Stimulated activated CD8-positive, alpha-beta memory T cell treated with anti-CD3 and anti-CD28 coated beads, Interleukin-12 subunit alpha, Interleukin-12 subunit beta, amount 100 ng/mL, for 4 hours (primary cell): ENCODE measurements around the gene AMD1.
"Not testable (repeated sequence)": the region's sequence is repeated elsewhere in the genome, so short reads cannot be mapped to it uniquely, and the experiment has no call there.

Source experiments
- DNase-seq: peaks from one replicate; pipeline ENCODE4 v3.0.0-alpha.2; 2020; ENCODE audit warnings: low read depth

Gene AMD1

DNA sequence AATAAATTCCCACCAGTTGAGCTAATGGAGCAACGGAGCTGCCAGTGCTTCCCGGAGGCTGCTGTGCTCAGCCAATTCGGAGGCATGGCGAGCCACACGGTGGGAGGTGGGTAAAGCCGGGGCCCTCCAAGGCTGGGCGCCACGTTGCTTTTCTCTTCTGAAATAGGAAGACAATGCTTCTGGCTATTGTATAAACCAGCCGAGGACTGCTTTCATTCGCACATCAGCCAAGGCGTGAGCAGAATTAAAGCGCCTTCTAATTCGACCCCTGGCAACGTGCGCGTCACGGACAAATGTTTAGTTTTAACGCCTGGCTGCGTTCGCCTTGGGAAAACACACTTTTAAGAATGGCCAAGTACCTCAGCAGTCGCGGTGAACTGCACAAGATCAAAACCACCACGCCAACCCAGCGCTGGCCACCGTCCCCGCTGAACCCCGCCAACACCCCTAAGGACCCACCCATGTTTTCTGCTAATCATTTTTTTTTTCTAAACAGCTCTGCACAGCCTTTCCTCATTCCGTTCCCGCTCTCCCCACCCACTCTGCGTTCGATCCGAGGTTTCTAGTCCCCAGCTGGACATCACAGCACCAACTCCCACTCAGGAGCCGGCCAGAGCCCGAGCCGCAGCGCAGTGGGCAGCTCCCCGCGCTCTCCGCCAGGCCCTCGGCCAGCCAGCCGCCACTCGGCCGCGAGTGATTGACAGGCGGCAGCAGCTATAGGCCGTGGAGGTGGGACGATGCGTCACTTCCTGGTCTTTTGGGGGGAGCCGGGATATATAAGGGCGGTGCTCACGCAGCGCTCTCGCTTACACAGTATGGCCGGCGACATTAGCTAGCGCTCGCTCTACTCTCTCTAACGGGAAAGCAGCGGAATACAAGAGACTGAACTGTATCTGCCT lies at the start of gene AMD1:
AMD1 (plus strand) TSS at position 805 of the 899 bp plus-strand sequence. CDS start 321 bp downstream, outside the sequence.
- peak; percentile 88 for DNase-seq

DNA sequence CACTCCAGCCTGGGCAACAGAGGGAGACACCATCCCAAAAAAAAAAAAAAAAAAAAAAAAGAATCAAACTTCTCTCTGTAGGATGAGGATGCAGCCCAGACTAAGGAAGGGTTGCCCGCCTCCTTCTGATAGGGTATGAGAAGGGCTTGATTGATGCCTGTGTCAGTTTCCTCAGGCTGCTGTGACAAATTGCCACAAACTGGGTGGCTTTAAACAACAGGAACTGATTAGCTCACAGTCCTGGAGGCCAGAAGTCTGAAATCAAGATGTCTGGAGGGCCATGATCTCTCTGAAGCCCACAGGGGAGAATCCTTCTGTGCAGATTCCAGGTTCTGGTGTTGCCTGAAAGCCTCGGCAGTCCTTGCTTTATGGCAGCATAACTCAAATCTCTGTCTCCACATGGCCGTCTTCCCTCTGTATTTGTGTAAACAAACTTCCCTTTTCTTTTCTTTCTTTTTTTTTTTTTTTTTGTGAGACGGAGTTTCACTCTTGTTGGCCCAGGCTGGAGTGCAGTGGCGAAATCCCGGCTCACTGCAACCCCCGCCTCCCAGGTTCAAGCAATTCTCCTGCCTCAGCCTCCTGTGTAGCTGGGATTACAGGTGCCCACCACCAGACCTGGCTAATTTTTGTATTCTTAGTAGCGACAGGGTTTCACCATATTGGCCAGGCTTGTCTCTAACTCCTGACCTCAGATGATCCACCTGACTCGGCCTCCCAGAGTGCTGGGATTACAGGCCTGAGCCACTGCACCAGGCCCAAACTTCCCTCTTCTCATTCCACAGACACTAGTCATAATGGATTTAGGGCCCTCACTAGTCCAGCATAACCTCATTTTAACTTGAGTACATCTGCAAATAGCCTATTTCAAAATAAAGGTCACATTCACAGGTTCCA lies 48.1 kb upstream of the AMD1 start:
- no peak for DNase-seq

DNA sequence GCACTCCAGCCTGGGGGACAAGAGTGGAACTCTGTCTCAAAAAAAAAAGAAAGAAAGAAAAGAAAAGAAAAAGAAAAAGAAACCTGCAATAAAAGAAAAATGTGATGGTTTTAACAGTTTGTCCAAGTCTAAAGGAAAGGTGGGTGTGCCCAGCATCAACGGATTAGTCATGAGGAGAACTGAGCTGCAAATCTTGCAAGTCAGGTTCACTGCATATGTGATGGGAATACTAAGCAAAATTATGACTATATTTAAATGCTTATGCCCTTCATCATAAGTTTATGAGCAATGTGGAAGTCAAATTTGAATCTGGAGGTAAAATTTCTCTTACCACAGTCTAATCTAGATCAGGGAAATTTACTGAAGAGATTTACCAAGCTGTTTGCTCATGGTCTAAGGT lies 46.2 kb upstream of the AMD1 start:
- no peak for DNase-seq

DNA sequence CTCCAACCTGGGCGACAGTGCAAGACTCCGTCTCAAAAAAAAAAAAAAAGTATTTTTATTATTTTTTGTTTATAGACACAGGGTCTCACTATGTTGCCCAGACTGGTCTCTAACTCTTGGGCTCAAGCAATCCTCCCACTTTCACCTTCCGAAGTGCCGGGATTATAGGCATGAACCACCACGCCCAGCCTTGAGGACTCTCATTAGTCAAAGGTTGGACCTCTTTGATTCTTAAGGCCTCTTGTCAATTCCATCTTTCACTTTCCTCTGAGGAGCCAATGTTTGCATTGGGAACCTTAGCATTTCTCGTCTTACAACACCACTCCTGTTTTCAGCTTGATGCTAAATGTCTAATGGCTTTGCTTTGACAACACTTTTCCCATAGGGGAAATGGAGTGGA lies 43.2 kb upstream of the AMD1 start:
- DNase-seq: no peak

DNA sequence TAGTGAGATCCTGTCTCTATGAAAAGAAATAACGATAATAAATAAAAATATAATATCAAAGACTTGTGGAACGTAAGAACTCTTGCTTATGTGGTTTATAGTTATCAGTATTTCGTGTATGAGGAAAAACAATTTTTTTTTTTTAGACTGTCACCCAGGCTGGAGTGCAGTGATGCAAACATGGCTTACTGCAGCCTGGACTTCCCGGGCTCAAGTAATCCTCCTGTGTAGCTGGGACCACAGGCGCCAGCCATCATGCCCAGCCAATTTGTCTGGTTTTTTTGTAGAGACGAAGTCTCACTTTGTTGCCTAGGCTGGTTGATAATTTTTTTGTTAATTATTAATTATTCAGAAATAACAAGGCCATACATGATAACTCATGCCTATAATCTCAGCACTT lies 40.8 kb upstream of the AMD1 start:
- DNase-seq: no peak

DNA sequence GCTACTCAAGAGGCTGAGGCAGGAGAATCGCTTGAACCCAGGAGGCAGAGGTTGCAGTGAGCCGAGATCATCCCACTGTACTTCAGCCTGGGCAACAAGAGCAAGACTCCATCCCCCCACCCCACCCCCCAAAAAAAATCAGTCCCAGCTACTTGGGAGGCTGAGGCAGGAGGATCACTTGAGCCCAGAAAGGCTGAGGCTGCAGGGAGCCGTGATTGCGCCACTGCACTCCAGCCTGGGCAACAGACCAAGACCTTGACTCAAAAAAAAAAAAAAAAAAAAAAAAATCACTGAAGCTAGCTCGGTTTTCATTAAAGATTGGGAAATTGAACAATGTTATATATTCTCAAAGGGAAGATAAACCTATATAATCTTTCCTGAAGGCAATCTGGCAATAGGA lies 38.8 kb upstream of the AMD1 start:
- not testable (repeated sequence) for DNase-seq

DNA sequence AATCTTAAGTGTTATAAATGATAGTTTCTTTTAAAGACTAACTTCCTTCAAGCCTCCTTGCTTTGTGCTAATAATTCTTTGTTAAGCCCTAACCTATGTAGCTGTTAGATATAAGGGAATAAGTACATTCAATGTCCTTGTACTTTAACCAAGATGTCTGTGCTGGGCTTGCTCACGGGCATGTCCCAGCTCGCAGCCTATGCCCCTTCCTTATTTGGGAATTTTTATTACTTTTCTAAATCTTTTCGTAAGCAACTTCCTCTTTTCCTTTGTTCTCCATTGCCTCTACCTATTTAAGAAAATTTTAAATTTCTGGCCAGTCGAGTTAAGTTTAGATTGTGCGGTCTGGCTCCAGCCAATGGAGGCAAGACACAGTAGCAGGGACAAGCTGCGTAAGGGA lies 33.3 kb upstream of the AMD1 start:
- no peak for DNase-seq

DNA sequence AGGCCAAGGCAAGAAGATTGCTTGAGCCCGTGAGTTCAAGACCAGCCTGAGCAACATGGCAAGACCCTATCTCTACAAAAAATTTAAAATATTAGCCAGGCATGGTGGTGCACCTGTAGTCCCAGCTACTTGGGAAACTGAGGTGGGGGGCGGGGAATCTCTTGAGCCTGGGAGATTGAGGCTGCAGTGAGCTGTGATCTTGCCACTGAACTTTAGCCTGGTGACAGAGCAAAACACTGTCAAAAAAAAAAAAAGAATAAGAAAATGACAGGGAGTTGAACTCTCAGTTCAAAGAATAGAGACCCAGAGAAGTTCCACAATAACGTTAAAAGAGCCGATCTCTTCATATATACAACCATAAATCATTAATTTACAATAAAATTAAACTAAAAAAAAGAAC lies 24.8 kb upstream of the AMD1 start:
- no peak for DNase-seq

DNA sequence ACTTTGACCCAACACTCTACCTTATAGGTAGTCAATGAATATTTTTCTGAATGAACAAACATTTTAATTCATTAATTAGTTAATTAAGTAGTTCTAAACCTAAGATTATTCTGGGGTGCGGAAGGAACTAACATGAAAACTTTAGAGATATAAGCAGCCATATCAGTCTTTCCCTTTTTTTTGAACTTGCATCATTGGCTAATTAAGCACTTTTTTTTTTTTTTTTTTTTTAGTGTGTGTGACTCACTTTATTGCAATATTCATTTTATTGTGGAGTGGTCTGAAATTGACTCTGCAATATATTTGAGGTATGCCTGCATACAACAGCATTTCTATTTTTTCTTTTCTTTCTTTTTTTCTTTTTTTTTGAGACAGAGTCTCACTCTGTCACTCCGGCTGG lies 21.8 kb upstream of the AMD1 start:
- no peak for DNase-seq

DNA sequence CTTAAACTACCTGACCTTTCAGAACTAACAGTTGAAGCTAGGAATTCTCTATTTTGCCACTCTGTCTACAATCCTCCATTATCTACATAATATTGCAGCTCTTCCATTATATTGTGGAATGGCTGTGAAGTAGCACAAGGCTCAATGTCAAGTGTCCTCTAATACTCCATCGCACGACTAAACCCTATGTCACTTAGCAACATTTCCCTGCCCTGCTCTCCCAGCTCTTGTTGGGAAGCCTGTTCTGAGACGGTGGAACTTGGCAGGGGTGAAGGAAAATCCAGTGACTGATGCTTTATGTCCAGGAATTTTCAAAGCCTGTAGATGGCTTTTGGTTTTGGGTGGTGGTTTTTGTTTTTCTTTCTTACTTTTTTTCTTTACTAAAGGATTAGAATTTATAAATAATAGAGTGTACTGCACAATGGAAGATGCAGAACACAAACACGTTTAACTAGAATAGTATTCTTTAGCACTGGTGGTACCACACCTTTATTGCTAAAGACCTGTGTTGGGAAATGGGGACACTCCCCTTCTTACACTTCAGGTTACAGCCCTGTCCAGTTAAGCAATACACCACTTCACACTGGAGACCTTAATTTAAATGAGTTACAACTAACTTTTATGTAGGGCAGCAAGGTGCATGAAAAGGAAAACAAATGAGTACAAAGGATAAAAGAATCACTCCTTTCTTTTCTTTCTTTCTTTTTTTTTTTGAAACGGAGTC lies 20.7 kb upstream of the AMD1 start:
- DNase-seq: no peak

DNA sequence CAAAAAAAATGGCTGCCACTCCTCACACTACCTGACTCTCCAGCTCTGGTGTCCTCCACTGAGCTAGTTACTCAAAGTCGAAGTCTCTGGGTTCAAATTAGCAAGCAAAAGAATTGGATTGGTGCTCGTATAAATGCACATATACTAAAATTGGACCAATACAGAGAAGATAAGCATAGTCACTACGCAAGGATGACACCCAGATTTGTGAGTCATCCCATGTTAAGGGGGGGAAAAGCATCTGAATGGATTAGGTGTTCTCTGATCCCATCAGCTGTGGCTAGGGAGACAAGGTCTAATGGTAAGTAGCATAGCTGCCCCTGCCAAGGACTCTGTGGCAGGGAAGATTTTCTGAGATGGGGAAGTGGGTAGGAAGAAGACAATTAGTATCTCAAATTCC lies 18.3 kb upstream of the AMD1 start:
- DNase-seq: no peak

DNA sequence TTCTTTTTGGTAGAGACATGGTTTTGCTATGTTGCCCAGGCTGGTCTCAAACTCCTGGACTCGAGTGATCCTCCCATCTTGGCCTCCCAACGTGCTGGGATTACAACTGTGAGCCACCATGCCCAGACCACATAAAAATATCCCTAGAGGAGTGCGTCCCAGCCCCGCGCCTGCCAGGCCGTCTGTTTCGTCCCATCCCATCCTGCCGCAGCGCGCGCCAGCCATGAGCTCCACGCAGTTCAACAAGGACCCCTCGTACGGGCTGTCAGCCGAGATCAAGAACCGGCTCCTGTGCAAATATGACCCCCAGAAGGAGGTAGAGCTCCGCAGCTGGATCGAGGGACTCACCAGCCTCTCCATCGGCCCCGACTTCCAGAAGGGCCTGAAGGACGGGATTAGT lies 16.6 kb upstream of the AMD1 start:
- DNase-seq: no peak

DNA sequence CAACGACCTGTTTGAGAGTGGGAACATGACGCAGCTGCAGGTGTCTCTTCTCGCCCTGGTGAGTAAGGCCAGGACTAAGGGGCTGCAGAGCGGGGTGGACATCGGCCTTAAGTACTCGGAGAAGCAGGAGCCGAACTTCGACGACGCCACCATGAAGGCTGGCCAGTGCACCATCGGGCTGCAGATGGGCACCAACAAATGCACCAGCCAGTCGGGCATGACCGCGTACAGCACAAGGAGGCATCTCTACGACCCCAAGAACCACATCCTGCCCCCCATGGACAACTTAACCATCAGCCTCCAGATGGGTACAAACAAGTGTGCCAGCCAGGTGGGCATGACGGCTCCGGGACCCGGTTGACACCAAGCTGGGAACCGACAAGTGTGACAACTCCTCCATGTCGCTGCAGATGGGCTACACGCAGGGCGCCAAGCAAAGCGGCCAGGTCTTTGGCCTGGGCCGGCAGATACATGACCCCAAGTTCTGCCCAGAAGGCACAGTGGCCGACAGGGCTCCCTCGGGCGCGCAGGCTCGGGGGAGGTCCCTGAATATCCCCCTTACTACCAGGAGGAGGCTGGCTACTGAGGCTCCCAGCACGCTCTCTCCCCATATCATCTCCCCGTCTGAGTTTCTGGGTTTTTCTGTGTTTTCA lies 15.9 kb upstream of the AMD1 start:
- DNase-seq: no peak

DNA sequence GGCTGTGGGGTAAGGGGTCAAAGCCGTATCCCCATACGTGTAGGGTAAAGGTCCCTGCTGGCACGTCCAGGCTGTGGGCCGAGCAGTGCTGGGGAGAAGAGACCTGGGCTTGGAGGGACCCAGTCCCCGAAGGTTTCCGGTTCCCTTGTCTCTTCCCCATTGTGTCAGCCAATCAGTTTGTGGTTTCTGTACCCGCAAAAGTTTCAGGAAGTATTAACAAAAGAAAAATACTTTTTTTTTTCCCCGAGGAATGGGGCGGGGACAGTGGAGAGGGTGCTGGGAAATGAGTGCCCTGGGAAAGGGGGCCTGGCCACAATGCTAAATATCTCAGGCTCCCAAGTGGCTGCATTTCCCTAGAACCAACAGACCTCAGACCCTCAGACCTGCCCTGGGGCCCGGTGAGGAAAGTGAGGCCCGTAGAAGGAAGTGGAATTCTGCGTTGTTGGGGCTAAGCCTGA lies 15.2 kb upstream of the AMD1 start:
- DNase-seq: no peak

DNA sequence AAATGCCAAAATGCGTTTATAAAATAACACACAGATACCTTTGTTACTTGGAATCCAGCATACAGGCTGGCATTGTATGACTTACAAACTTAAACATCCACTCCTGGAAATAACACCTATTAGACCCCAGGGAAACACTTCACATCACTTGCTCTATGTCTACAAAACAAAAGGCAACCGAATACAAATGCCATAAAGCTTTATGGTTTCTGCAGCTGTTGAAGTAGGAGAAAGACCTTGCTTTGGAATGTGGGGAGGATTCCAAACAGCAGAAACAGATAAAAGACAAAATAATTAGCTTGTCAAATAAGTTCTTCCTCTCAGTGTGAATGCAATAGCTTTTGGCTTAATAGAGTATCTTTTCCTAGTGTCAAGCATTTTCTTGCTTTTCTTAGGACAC lies 9.8 kb upstream of the AMD1 start:
- DNase-seq: no peak

DNA sequence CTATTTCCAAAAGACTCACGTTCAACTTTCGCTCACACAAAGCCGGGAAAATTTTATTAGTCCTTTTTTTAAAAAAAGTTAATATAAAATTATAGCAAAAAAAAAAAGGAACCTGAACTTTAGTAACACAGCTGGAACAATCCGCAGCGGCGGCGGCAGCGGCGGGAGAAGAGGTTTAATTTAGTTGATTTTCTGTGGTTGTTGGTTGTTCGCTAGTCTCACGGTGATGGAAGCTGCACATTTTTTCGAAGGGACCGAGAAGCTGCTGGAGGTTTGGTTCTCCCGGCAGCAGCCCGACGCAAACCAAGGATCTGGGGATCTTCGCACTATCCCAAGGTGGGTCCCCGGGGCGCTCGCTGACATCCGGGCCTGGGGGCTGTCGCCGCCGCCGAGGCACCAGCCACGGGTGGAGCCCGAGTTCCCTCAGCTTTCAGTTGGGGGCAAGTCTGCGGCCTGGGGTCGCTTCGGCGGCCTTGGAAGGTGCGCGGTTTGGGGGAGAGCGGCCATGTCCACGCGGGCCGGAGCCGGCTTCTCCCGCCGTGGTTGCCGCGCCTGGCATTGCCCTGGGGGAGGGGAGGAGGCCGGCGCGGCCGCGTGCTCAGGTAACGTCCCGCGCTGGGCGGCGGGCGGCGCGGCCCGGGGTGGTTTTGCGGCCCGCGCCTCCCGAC lies 429 bp downstream of the AMD1 start:
- DNase-seq: peak; percentile 34

DNA sequence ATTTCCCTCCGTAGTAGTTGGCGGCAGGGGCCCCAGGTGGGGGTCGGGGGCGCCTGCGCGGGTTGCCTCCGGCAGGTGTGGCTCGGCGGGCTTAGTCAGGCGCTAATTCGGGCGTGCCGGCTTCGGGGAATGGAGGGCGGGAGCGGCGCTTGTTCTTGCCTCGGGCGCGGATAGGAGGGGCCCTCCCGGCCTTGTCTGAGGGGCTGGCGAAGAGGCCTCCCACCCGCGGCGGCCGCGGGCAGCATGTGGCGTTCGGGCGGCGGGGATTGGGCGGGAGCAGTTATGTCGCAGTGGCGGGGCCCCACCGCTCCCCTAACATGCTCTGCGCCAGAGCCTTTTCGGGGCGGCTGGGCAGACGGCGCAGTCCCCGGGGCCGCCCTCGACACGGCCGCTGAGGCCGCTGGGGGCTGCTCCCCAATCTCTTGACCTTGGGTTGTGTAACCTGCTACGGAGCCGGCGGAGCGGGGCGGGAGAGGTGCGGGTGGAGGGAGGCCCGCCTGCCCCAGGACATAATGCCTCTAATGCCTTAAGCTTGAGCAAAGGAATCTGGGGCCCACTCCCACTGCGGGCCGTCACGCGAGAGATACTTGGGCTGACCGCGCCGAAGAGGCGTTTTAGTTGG lies 1.1 kb downstream of the AMD1 start:
- DNase-seq: peak; percentile 58

DNA sequence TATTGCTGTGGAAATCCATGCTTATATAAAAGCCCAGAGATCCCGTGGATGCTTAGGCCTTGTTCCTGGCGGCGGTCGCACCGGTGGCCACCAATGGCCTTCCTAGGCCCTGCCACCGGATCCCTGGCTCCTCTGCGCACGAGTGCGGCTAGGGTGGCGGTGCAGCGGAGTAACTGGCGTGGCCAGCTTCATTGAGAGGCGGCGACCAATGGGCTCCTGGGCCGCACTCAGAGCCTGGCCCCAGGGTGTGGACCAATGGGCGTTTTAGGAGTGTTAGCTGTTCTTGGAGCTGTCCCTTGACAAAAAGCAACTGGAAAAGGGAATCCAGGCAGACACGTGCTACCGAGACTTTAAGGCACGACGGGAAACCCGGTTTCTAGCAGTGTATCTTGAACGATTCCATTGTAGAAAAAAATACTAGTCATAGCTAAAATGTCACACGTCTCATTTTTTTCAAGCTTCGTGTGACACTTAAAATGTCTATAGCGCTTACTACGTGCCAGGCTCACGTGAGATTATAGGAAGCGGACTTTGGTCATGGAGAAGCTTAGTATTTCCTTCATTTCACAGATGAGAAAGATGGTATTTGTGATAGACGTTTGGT lies 1.7 kb downstream of the AMD1 start:
- DNase-seq: peak; percentile 48

DNA sequence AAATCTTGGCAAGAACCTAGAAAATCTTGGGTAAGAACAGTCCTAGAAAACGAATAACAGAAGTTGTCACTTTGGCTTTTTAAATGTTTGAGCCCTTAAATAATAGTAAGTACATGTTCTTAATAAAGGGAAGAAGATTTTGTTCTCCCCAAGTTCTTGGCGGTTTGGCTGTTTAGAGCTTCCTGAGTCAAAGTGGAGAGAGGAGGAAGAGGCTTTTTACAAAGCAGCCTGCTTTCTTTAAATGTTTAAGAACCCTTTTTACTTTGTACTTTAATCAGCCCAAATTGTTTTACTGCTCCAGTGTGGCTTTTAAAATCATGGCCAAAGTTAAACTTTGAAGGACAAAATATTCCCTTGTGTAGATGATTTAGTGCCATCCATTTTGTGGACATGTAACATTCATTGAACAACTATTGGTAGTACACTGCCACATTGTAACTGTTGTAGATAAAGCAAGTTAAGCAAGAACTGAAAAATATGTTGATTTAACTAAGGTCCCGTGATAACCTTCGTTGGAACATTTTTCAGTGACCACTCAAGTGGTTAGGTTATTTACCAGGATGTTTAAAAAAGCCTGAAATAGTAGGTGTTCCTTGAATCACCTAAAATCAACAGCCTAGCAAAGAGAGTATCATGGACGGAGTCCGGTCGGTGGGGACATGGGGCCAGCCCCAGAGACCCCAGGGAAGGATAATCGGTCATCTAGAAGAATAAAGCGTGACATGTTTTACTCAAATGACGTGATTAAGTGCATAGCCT lies 2.4 kb downstream of the AMD1 start:
- DNase-seq: no peak

DNA sequence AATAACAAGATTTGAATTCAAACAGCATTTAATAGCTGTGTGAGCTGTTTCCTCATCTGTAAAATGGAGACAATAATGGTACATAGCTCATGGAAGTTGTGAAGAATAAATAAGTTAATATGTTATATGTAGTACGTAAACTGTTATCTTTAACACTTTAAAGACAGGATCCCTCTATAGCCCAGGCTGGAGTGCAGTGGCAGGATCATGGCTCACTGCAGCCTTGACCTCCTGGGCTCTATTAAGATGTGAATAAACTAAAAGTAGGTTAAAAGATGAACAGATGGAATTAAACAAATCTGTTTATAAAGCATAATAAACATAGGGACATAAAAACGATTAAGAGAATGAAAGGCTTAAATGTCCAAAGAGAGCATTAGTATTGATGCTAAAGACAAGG lies 3.0 kb downstream of the AMD1 start:
- DNase-seq: no peak
